Adipocyte (in vitro differentiated cells): ENCODE data around the gene DPP6.

Source experiments
- DNase-seq: peaks from one replicate; pipeline ENCODE4 v3.0.0-alpha.2; 2015; ENCODE audit warnings: low read depth
- H3K27me3 ChIP-seq: replicated peaks from 2 replicates; pipeline ENCODE4 v1.7.0; 2013; ENCODE audit warnings: mild to moderate bottlenecking, low read length, moderate library complexity; ENCODE audit not compliant: control insufficient read depth, insufficient read depth
- H3K36me3 ChIP-seq: 2 replicates; pipeline ENCODE4 v1.7.0; 2013; ENCODE audit warnings: low read length, mild to moderate bottlenecking, moderate library complexity; ENCODE audit not compliant: control insufficient read depth, insufficient read depth, severe bottlenecking
- H3K4me1 ChIP-seq: 2 replicates; pipeline ENCODE4 v1.7.0; 2013; ENCODE audit warnings: mild to moderate bottlenecking, low read length, moderate library complexity; ENCODE audit not compliant: control insufficient read depth, insufficient read depth
- H3K4me3 ChIP-seq: 2 replicates; pipeline ENCODE4 v1.7.0; 2013; ENCODE audit warnings: mild to moderate bottlenecking, low read length, moderate library complexity
- H3K9ac ChIP-seq: 2 replicates; pipeline ENCODE4 v1.7.0; 2013; ENCODE audit warnings: mild to moderate bottlenecking, low read length, moderate library complexity
- H3K9me3 ChIP-seq: 2 replicates; pipeline ENCODE4 v1.7.0; 2013; ENCODE audit warnings: mild to moderate bottlenecking, low read length, moderate library complexity; ENCODE audit not compliant: control insufficient read depth

DPP6 gene

DNA sequence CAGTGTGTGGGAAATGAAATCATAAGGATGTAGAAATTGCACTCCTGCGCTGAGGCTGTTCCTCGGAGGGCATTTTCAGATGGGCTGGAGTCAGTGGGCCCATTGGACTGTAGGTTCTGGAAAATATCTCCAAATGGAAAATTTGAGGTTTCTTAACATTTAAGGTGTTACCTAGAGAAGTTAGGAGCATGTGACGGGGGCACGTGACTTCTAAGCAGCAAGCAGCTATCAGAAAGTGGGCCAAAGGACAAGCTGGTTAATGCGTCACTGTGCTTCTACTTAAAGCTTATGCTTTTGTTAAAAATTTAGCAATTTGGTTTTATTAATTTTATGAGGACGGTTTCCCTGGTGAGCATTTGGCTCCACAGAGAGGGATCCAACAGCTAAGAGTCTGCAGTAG lies 298.7 kb downstream of the DPP6 start:
- Histone ChIP-seq H3K9ac (no peak overlapping the region), H3K36me3 (no peaks in the 10 kb centered on the region), H3K9me3 (peaks cover 3% of the 10 kb centered on the region), H3K4me1 (no peaks in the 10 kb centered on the region), H3K4me3 (no peak overlapping the region), H3K27me3 (no peaks in the 10 kb centered on the region)
- DNase-seq: no peak

DNA sequence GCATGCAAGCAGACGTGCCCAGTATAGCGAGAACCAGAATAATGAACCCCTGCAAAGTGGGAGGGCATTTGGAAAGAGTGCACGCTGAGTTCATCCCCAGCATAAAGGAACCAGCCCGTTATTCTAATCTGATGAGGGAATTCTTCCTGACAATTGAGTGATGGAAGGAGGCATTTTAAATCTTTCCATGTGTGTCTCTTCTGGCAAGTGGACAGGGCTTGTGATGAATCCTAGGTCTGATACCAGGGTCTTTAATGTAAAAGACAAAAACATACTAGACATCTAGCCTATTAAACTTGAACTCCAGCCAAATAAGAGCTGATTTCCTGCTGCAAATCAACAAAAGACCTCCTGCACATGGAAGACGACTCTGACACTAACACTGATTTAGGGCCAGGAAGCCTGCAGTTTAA lies 301.2 kb downstream of the DPP6 start:
- DNase-seq: no peak
- Histone ChIP-seq H3K9ac (no peak overlapping the region), H3K4me1 (no peaks in the 10 kb centered on the region), H3K4me3 (no peak overlapping the region), H3K27me3 (no peaks in the 10 kb centered on the region), H3K9me3 (peaks cover 3% of the 10 kb centered on the region), H3K36me3 (no peaks in the 10 kb centered on the region)

DNA sequence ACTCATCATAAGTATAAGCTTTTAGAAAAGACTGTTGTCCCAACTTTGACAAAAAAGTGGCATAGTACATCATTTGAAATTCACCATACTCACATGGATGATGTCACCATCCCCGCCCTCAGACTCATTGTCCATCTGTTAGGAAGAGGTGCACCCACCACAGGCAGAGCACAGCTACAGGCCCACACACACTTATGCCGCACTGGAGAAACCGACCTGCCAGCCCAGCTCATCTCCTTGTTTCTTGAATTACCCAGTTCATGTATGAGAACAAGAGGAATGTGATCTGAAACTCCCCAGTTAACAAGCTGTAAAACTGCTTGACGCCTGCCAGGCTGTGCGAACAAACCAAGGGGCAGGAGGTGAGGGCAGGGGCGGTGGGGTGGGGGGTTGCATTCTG lies 312.0 kb downstream of the DPP6 start:
- no peaks in the 10 kb centered on the region for H3K27me3 ChIP-seq
- H3K9me3 ChIP-seq: no peaks in the 10 kb centered on the region
- no peak overlapping the region for H3K4me3 ChIP-seq
- no peaks in the 10 kb centered on the region for H3K36me3 ChIP-seq
- H3K9ac ChIP-seq: no peak overlapping the region
- H3K4me1 ChIP-seq: no peaks in the 10 kb centered on the region
- DNase-seq: no peak

DNA sequence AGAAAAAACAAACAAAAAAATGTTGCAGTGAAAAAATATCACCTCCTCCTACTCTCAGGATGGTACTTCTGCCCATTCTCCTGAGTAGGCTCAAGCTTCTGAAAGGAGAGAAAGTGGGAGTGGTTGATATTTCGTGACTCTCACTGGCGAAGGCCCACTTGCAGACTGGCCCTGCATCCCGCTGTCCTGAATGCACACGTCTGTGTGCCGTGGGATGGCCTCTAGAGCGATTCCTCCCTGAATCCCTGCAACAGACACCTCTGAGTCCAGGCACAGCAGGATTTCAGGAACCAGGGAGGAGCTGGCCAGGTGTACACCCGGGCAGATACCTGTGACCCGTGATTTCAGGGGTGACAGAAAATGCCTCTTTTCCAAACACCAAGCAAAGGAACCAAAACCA lies 319.2 kb downstream of the DPP6 start:
- Histone ChIP-seq H3K4me1 (no peaks in the 10 kb centered on the region), H3K9me3 (no peaks in the 10 kb centered on the region), H3K27me3 (no peaks in the 10 kb centered on the region), H3K9ac (no peak overlapping the region), H3K4me3 (no peak overlapping the region), H3K36me3 (no peaks in the 10 kb centered on the region)
- no peak for DNase-seq

DNA sequence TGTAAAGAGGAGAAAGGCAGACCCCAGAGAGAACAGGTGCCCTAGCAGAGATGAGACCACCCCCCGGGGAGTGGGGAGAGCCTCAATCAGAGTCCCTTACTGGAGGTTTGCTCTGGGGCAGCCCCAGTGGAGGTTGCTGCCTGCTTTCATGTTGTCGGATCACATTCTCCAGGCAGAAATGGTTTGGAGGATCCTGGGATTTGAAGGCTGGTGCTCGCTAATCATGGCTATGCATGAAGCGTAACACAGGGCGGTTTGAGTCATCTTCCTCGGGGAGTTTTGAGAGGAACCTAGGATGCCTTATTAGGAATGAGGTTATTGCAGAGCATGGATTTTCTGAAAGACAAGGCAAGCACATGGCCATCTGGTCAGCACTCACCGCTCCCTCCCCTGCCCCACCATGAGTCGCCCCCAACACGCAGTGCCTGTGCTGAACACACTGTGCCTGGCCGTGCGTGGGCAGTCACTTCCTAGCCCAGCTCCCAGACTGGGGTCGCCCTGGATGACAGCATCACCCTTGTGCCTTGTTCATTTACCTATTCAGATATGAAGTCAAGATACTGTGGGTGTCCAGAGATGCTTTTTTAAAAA lies 319.9 kb downstream of the DPP6 start:
- Histone ChIP-seq H3K27me3 (no peaks in the 10 kb centered on the region), H3K4me3 (no peak overlapping the region), H3K4me1 (no peaks in the 10 kb centered on the region), H3K9ac (no peak overlapping the region), H3K9me3 (no peaks in the 10 kb centered on the region), H3K36me3 (no peaks in the 10 kb centered on the region)
- no peak for DNase-seq

DNA sequence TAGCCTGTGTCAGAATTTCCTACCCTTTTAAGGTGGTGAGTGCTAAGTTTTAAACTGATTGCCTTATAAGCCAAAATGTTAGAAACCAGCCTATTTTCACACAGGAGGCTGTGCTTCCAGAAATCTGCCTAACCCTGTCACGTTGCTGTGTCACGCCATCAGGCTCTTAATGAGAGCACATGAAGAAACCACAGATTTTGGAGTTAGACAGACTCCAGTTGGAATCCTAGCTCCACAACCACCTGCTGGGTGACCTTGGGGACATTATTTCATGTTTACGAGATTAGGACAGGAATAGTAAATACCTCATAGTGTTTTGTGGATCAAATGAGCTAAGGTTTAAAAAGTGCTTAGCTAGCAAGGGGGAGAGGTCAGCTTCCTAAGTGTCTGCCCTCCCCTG lies 321.8 kb downstream of the DPP6 start:
- no peaks in the 10 kb centered on the region for H3K9me3 ChIP-seq
- H3K4me1 ChIP-seq: no peaks in the 10 kb centered on the region
- no peak overlapping the region for H3K9ac ChIP-seq
- no peaks in the 10 kb centered on the region for H3K36me3 ChIP-seq
- H3K4me3 ChIP-seq: no peak overlapping the region
- DNase-seq: no peak
- H3K27me3 ChIP-seq: no peaks in the 10 kb centered on the region

DNA sequence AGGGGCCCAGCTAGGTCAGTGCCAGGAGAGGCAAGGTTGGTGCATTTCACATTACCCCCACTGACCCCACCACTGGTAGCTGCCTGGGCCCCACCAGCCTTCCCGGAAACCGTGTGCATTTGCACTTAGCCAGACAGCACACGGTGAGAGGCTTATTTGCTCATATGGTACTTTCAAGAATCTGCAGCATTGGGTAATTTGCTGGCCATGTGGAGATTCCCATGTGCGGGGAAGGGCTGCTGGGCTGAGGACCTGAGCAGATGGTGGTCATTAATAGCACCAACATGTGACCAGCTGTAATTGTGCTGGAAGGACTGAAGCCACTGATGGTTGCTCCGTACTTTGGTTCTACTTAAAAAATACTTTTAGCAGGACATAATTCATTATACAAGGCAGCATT lies 323.8 kb downstream of the DPP6 start:
- Histone ChIP-seq H3K9me3 (no peaks in the 10 kb centered on the region), H3K27me3 (no peaks in the 10 kb centered on the region), H3K36me3 (no peaks in the 10 kb centered on the region), H3K4me3 (no peak overlapping the region), H3K9ac (no peak overlapping the region), H3K4me1 (no peaks in the 10 kb centered on the region)
- DNase-seq: no peak

DNA sequence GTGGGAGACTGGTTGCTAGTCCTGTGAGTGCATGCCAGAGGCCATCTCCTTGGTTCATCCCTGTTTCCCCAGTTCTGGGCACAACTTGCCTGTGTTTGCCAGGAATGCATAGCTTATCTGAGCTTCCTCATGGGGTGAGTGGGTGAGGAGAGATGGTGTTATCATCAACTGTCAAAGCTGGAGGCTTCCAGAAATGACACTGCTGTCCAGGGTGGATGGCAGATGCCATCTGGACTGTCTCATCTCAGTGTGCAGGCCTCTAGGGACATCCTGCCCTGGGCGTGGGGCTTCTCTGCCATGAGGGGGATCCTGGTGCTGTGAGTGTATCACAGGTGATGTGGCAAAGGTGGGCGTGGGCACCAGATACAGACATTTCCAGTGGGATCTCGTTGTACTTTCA lies 328.6 kb downstream of the DPP6 start:
- peaks cover 2% of the 10 kb centered on the region for H3K9me3 ChIP-seq

DNA sequence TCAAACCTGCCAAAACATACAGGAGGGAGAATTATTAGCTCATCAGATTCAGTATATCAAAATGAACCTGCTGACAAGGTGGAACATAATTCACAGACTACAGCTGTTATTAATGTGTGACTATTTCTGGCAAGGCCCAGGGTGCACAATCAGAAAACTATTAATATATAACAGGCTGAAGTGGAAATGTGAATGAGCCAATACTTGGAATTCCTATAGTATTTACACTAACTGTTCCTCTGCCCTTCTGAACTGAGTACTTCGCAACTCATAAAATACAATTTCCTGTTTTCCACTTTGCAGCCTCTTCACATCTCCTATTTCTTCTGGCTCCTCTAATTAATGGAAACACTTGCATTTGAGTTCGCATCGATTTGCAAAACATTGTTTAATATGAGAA lies 330.8 kb downstream of the DPP6 start:
- DNase-seq: no peak
- H3K9me3 ChIP-seq: peaks cover 2% of the 10 kb centered on the region

More for the DNA sequence above, 328.6 kb downstream of the DPP6 start:
- H3K4me1 ChIP-seq: no peaks in the 10 kb centered on the region
- H3K36me3 ChIP-seq: no peaks in the 10 kb centered on the region
- H3K4me3 ChIP-seq: no peak overlapping the region
- no peak for DNase-seq
- H3K9ac ChIP-seq: no peak overlapping the region
- H3K27me3 ChIP-seq: no peaks in the 10 kb centered on the region

DNA sequence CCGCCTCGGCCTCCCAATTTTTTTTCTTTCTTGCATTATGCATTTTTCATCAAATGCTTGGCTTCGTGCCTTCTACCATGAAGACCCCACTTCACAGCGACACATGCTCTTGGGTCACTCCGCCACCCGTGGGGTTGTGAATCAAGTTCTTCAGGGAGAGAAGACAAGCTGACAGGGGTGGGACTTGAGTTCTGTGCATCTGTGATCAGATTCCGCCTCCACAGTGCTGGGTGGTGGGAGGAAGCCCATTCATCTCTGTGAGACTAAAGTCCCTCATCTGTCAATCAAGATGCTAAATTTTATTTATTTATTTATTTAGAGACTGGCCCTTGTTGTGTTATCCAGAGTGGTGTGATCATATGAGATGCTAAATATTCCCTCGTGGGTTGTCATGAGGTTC lies 333.0 kb downstream of the DPP6 start:
- Histone ChIP-seq H3K9me3 (peaks cover 2% of the 10 kb centered on the region), H3K4me1 (no peaks in the 10 kb centered on the region)
- no peak for DNase-seq

More for the DNA sequence above, 330.8 kb downstream of the DPP6 start:
- Histone ChIP-seq H3K4me3 (no peak overlapping the region), H3K27me3 (no peaks in the 10 kb centered on the region), H3K4me1 (no peaks in the 10 kb centered on the region), H3K36me3 (no peaks in the 10 kb centered on the region), H3K9ac (no peak overlapping the region)

DNA sequence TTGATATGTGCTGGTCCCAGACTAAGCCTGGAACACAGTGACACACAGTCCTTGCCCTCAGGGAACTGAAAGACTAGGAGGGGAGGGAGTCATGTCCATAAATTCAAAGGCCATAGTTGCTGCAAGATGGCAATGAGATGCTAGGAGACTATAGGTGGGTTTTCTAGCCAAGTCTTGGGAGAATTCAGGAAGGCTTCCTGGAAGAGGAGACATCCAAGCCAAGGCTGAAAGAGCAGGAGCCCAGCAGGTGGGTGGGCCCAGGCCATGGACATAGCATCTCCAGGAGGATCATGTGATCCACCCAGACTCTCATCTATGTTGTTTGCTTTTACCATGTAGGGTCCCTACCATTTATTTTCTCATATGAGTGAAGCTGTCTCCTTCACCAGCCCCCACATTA lies 335.1 kb downstream of the DPP6 start:
- H3K4me3 ChIP-seq: no peak overlapping the region
- no peaks in the 10 kb centered on the region for H3K27me3 ChIP-seq
- H3K9me3 ChIP-seq: peaks cover 2% of the 10 kb centered on the region
- no peak overlapping the region for H3K9ac ChIP-seq
- no peaks in the 10 kb centered on the region for H3K36me3 ChIP-seq
- DNase-seq: no peak
- H3K4me1 ChIP-seq: no peaks in the 10 kb centered on the region

More for the DNA sequence above, 333.0 kb downstream of the DPP6 start:
- Histone ChIP-seq H3K36me3 (no peaks in the 10 kb centered on the region), H3K4me3 (no peak overlapping the region), H3K27me3 (no peaks in the 10 kb centered on the region), H3K9ac (no peak overlapping the region)

DNA sequence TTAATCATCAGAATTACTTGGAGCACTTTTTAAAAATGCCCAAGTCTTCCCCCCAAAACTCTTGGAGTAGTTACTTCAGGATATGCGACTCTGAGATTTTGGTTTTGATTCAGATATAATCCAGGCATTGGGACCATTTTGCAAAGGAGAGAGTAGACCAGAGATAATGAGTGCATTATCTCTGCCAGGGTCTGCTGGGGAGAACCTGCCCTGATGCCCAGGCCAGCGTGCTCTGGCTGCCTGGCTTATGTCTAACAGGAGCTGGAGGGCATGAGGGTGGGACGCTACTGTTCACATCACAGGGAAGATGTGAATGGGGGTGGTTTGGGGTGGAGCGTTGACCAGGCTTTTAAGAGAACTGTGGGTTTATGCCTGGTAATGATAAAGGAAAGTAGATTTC lies 336.2 kb downstream of the DPP6 start:
- Histone ChIP-seq H3K9me3 (peaks cover 2% of the 10 kb centered on the region), H3K4me1 (no peaks in the 10 kb centered on the region), H3K4me3 (no peak overlapping the region), H3K9ac (no peak overlapping the region), H3K27me3 (no peaks in the 10 kb centered on the region), H3K36me3 (no peaks in the 10 kb centered on the region)
- no peak for DNase-seq
